ENCODE measurements around the gene FAM174B.

FAM174B gene

GRCh38 chr15:92596623-92597022 is 59.0 kb downstream of the FAM174B start:
- DNase-seq: no peak

- no peak for DNase-seq
Measured at GRCh38 chr15:92595506-92596381, 59.8 kb downstream of the FAM174B start.

GRCh38 chr15:92591275-92591674 is 64.3 kb downstream of the FAM174B start:
- DNase-seq: no peak

- no peak for DNase-seq
Measured at GRCh38 chr15:92586966-92587365, 68.6 kb downstream of the FAM174B start.

GRCh38 chr15:92586383-92586942 is 69.1 kb downstream of the FAM174B start:
- DNase-seq: no peak

GRCh38 chr15:92584105-92584504 is 71.5 kb downstream of the FAM174B start:
- no peak for DNase-seq

GRCh38 chr15:92583096-92584034 is 72.2 kb downstream of the FAM174B start:
- DNase-seq: no peak

GRCh38 chr15:92582206-92582605 is 73.4 kb downstream of the FAM174B start:
- no peak for DNase-seq

- DNase-seq: no peak
Measured at GRCh38 chr15:92580933-92581445, 74.6 kb downstream of the FAM174B start.

GRCh38 chr15:92580521-92580920 is 75.1 kb downstream of the FAM174B start:
- DNase-seq: no peak

- DNase-seq: no peak
Measured at GRCh38 chr15:92579931-92580470, 75.6 kb downstream of the FAM174B start.

GRCh38 chr15:92579486-92579885 is 76.1 kb downstream of the FAM174B start:
- DNase-seq: no peak

GRCh38 chr15:92578096-92578835 is 77.3 kb downstream of the FAM174B start:
- DNase-seq: no peak

- no peak for DNase-seq
Measured at GRCh38 chr15:92576597-92577200, 78.9 kb downstream of the FAM174B start.

GRCh38 chr15:92574566-92574965 is 81.0 kb downstream of the FAM174B start:
- no peak for DNase-seq

GRCh38 chr15:92574161-92574560 is 81.4 kb downstream of the FAM174B start:
- no peak for DNase-seq

GRCh38 chr15:92571824-92572223 is 83.8 kb downstream of the FAM174B start:
- DNase-seq: no peak

GRCh38 chr15:92570391-92570790 is 85.2 kb downstream of the FAM174B start:
- no peak for DNase-seq

GRCh38 chr15:92569778-92570177 is 85.8 kb downstream of the FAM174B start:
- no peak for DNase-seq
